H9 (cell line): ENCODE results near the gene TBC1D5. TPM values are rescaled to one million over a fixed set of nuclear protein-coding genes. Genes with fewer than 3 reads are reported as not detected.

Experiments
- DNase-seq: peaks from one replicate; pipeline ENCODE4 v3.0.0-alpha.2; 2017
- H2AFZ ChIP-seq: one replicate; pipeline ENCODE4 v1.6.1; 2013; ENCODE audit warnings: mild to moderate bottlenecking, low read length, control low read depth, moderate library complexity
- H2AK5ac ChIP-seq: 2 replicates; pipeline ENCODE4 v1.6.1; 2013; ENCODE audit warnings: low read length, control low read depth, mixed read lengths; ENCODE audit not compliant: insufficient read length
- H2BK120ac ChIP-seq: one replicate; pipeline ENCODE4 v1.6.1; 2013; ENCODE audit warnings: low read depth, mild to moderate bottlenecking, low read length, control low read depth, inconsistent platforms; ENCODE audit not compliant: poor library complexity, severe bottlenecking
- H2BK12ac ChIP-seq: 2 replicates; pipeline ENCODE4 v1.6.1; 2013; ENCODE audit warnings: low read length, control low read depth, mixed read lengths, low read depth; ENCODE audit not compliant: insufficient read length
- H2BK15ac ChIP-seq: 2 replicates; pipeline ENCODE4 v1.6.1; 2013; ENCODE audit warnings: low read depth, low read length, control low read depth
- H2BK20ac ChIP-seq: one replicate; pipeline ENCODE4 v1.6.1; 2013; ENCODE audit warnings: low read depth, mild to moderate bottlenecking, low read length, control low read depth, inconsistent platforms; ENCODE audit not compliant: poor library complexity, severe bottlenecking
- H2BK5ac ChIP-seq: 2 replicates; pipeline ENCODE4 v1.6.1; 2013; ENCODE audit warnings: low read length, control low read depth, mixed read lengths; ENCODE audit not compliant: insufficient read length
- H3K14ac ChIP-seq: 2 replicates; pipeline ENCODE4 v1.6.1; 2013; ENCODE audit warnings: low read length, control low read depth; ENCODE audit not compliant: insufficient read depth
- H3K18ac ChIP-seq: 2 replicates; pipeline ENCODE4 v1.6.1; 2013; ENCODE audit warnings: low read depth, mild to moderate bottlenecking, mixed read lengths, low read length, control low read depth; ENCODE audit not compliant: insufficient read length
- H3K23ac ChIP-seq: 2 replicates; pipeline ENCODE4 v1.6.1; 2013; ENCODE audit warnings: low read length, control low read depth, mixed read lengths, low read depth; ENCODE audit not compliant: insufficient read length
- H3K23me2 ChIP-seq: 2 replicates; pipeline ENCODE4 v1.6.1; 2013; ENCODE audit warnings: low read depth, mild to moderate bottlenecking, mixed read lengths, low read length, control low read depth; ENCODE audit not compliant: insufficient read length, poor library complexity, severe bottlenecking
- H3K27ac ChIP-seq: 2 replicates; pipeline ENCODE4 v1.5.1; 2013; ENCODE audit warnings: low read length, control low read depth, mixed read lengths, low read depth; ENCODE audit not compliant: insufficient read length
- H3K27me3 ChIP-seq: 2 replicates; pipeline ENCODE4 v1.6.1; 2013; ENCODE audit warnings: low read length, control low read depth, inconsistent platforms; ENCODE audit not compliant: insufficient read depth
- H3K4ac ChIP-seq: 2 replicates; pipeline ENCODE4 v1.6.1; 2013; ENCODE audit warnings: low read depth, mild to moderate bottlenecking, control low read depth, inconsistent platforms, low read length, moderate library complexity
- H3K4me1 ChIP-seq: 2 replicates; pipeline ENCODE4 v1.6.1; 2013; ENCODE audit warnings: low read length, control low read depth, inconsistent platforms; ENCODE audit not compliant: insufficient read depth
- H3K4me2 ChIP-seq: 2 replicates; pipeline ENCODE4 v1.6.1; 2013; ENCODE audit warnings: low read length, control low read depth, mixed read lengths; ENCODE audit not compliant: insufficient read length, insufficient read depth
- H3K56ac ChIP-seq: 2 replicates; pipeline ENCODE4 v1.6.1; 2013; ENCODE audit warnings: low read depth, mild to moderate bottlenecking, mixed read lengths, low read length, control low read depth; ENCODE audit not compliant: insufficient read length
- H3K79me1 ChIP-seq: 2 replicates; pipeline ENCODE4 v1.6.1; 2013; ENCODE audit warnings: low read depth, mild to moderate bottlenecking, moderate library complexity, low read length, control low read depth, inconsistent platforms; ENCODE audit not compliant: insufficient read depth, poor library complexity, severe bottlenecking
- H3K79me2 ChIP-seq: 2 replicates; pipeline ENCODE4 v1.6.1; 2013; ENCODE audit warnings: low read length, control low read depth, inconsistent platforms; ENCODE audit not compliant: insufficient read depth
- H3K9ac ChIP-seq: 2 replicates; pipeline ENCODE4 v1.6.1; 2013; ENCODE audit warnings: low read length, control low read depth, mixed read lengths; ENCODE audit not compliant: insufficient read length; ENCODE audit errors: extremely low read depth
- H3K9me3 ChIP-seq: one replicate; pipeline ENCODE4 v1.6.1; 2013; ENCODE audit warnings: low read depth, low read length, inconsistent platforms; ENCODE audit not compliant: control insufficient read depth
- H3T11ph ChIP-seq: one replicate; pipeline ENCODE4 v1.6.1; 2013; ENCODE audit warnings: mild to moderate bottlenecking, low read length, control low read depth, inconsistent platforms
- H4K20me1 ChIP-seq: one replicate; pipeline ENCODE4 v1.6.1; 2013; ENCODE audit not compliant: control insufficient read depth, insufficient read length, insufficient read depth
- H4K5ac ChIP-seq: 2 replicates; pipeline ENCODE4 v1.6.1; 2013; ENCODE audit warnings: low read depth, mild to moderate bottlenecking, mixed read lengths, low read length, control low read depth; ENCODE audit not compliant: insufficient read length
- H4K8ac ChIP-seq: replicated peaks from 2 replicates; pipeline ENCODE4 v1.6.1; 2013; ENCODE audit warnings: low read length, control low read depth, mixed read lengths, low read depth; ENCODE audit not compliant: insufficient read length
- H4K91ac ChIP-seq: 2 replicates; pipeline ENCODE4 v1.6.1; 2013; ENCODE audit warnings: low read depth, mild to moderate bottlenecking, moderate library complexity, mixed read lengths, low read length, control low read depth; ENCODE audit not compliant: insufficient read length
- H3K27ac Mint-ChIP-seq, 3 experiments: 2 replicates in 2 of 3; 3 replicates in 1 of 3; pipeline ENCODE4 v1.8.0; 2020 to 2021; ENCODE audit warnings: mixed read lengths in 3 of 3, mild to moderate bottlenecking in 1 of 3, moderate library complexity in 1 of 3
- H3K27me3 Mint-ChIP-seq: 2 replicates; pipeline ENCODE4 v1.8.0; 2021; ENCODE audit warnings: low read depth, mild to moderate bottlenecking, moderate library complexity, mixed read lengths
- H3K36me3 Mint-ChIP-seq, 3 experiments: 2 replicates in 2 of 3; 3 replicates in 1 of 3; pipeline ENCODE4 v1.8.0; 2020 to 2021; ENCODE audit warnings: low read depth in 3 of 3, mixed read lengths in 3 of 3; ENCODE audit not compliant: insufficient read depth in 1 of 3
- H3K4me1 Mint-ChIP-seq, 2 experiments: 2 replicates each; pipeline ENCODE4 v1.8.0; 2020; ENCODE audit warnings: mixed read lengths in 2 of 2
- H3K4me3 Mint-ChIP-seq, 2 experiments: 2 replicates in 1 of 2; 3 replicates in 1 of 2; pipeline ENCODE4 v1.8.0; 2020 to 2021; ENCODE audit warnings: mild to moderate bottlenecking in 2 of 2, mixed read lengths in 2 of 2, moderate library complexity in 1 of 2
- H3K9me3 Mint-ChIP-seq, 2 experiments: 2 replicates in 1 of 2; 3 replicates in 1 of 2; pipeline ENCODE4 v1.8.0; 2020; ENCODE audit warnings: mild to moderate bottlenecking in 2 of 2, mixed read lengths in 2 of 2, moderate library complexity in 1 of 2
- CTCF ChIP-seq: fragments of 200-600 bp; sonication (generic); conservative IDR thresholded peaks from 3 replicates; pipeline ENCODE4 v1.8.0; 2021; ENCODE audit warnings: antibody characterized with exemption, mild to moderate bottlenecking
- total RNA-seq: library from RNA; stranded (reverse); gene quantifications from 2 replicates; pipeline ENCODE4 v1.2.1, GENCODE V29; 2021

TBC1D5 gene
- total RNA-seq, 1 experiment from 2014 or later = 25.0 TPM

DNA sequence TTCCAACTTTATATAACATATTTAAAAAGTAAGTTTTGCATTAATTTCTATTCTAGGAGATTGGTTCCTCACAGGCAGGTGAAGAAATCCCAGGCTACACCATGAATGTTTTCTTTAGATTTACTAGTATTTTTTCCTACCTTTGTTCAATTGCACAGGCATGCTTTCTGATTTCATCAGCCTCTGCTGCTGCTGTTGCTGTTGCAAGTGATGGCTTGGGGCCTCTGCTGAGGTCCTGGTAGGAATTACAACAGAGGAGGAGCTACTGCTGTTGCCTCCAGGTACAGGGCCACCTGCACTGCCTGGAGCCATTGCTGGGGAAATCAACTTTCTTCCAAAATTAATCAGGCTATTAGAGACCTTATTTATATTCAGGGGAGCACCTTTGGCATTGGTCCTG lies 504.4 kb downstream of the TBC1D5 start:
- TF ChIP-seq CTCF = no peak
- Mint-ChIP-seq H3K4me3 (no peak overlapping the region), H3K27ac (peak overlapping the region in 1 of 3 experiments; percentile 51; a peak in 1 of 7 replicates)

More for the DNA sequence above, 504.4 kb downstream of the TBC1D5 start:
- DNase-seq = no peak
- no peaks in the 10 kb centered on the region for H3K36me3 Mint-ChIP-seq
- H3K4me2 ChIP-seq = no peak overlapping the region
- H3K23ac ChIP-seq = no peak overlapping the region
- H2BK12ac ChIP-seq = no peak overlapping the region
- no peak overlapping the region for H2BK5ac ChIP-seq
- H3T11ph ChIP-seq = no peak overlapping the region
- H2BK120ac ChIP-seq = no peak overlapping the region
- no peak overlapping the region for H4K8ac ChIP-seq
- H3K4ac ChIP-seq = no peak overlapping the region
- H3K18ac ChIP-seq = no peak overlapping the region
- no peak overlapping the region for H2AK5ac ChIP-seq
- no peaks in the 10 kb centered on the region for H3K27me3 Mint-ChIP-seq
- H2BK20ac ChIP-seq = no peak overlapping the region
- no peak overlapping the region for H2BK15ac ChIP-seq
- no peaks in the 10 kb centered on the region for H4K20me1 ChIP-seq
- no peaks in the 10 kb centered on the region for H3K79me2 ChIP-seq
- no peaks in the 10 kb centered on the region for H3K9me3 ChIP-seq
- H3K9me3 Mint-ChIP-seq = no peaks in the 10 kb centered on the region
- H3K27me3 ChIP-seq = no peaks in the 10 kb centered on the region
- H3K27ac ChIP-seq = no peak overlapping the region
- no peak overlapping the region for H3K56ac ChIP-seq
- no peaks in the 10 kb centered on the region for H3K23me2 ChIP-seq
- H3K4me1 ChIP-seq = no peaks in the 10 kb centered on the region
- H4K91ac ChIP-seq = no peak overlapping the region
- H3K14ac ChIP-seq = no peak overlapping the region
- H2AFZ ChIP-seq = no peak overlapping the region
- no peak overlapping the region for H3K9ac ChIP-seq
- H4K5ac ChIP-seq = no peak overlapping the region
- H3K79me1 ChIP-seq = no peaks in the 10 kb centered on the region
- peaks cover 7 to 10% of the 10 kb centered on the region in 2 experiments for H3K4me1 Mint-ChIP-seq
